BLaER1 (cell line): Measurements from ENCODE around the gene C10orf71.

Experiments
- H3K27ac ChIP-seq: shearing (Covaris generic); formaldehyde crosslinking; 2 replicates; pipeline ENCODE4 v1.8.1; 2022
- H3K27me3 ChIP-seq: shearing (Covaris generic); formaldehyde crosslinking; 2 replicates; pipeline ENCODE4 v1.8.1; 2022
- H3K36me3 ChIP-seq: shearing (Covaris generic); formaldehyde crosslinking; 2 replicates; pipeline ENCODE4 v1.8.1; 2022
- H3K4me1 ChIP-seq: shearing (Covaris generic); formaldehyde crosslinking; 2 replicates; pipeline ENCODE4 v1.8.1; 2022
- H3K4me2 ChIP-seq: shearing (Covaris generic); formaldehyde crosslinking; 2 replicates; pipeline ENCODE4 v1.8.1; 2022
- H3K4me3 ChIP-seq: shearing (Covaris generic); formaldehyde crosslinking; 2 replicates; pipeline ENCODE4 v1.8.1; 2022
- H3K9ac ChIP-seq: shearing (Covaris generic); formaldehyde crosslinking; 2 replicates; pipeline ENCODE4 v1.8.1; 2022
- H3K9me3 ChIP-seq: shearing (Covaris generic); formaldehyde crosslinking; 2 replicates; pipeline ENCODE4 v1.8.1; 2022
- H4K20me1 ChIP-seq: shearing (Covaris generic); formaldehyde crosslinking; 2 replicates; pipeline ENCODE4 v1.8.1; 2022
- Cebpa-rat ChIP-seq: shearing (Covaris generic); IDR thresholded peaks from 2 replicates; pipeline ENCODE4 v1.8.1; 2022

The C10orf71 gene

GRCh38 chr10:49344840-49345239, 45.9 kb downstream of the C10orf71 start:
- Histone ChIP-seq H4K20me1 (no peaks in the 10 kb centered on the region), H3K4me3 (no peak overlapping the region), H3K4me2 (no peak overlapping the region), H3K9ac (no peak overlapping the region), H3K36me3 (no peaks in the 10 kb centered on the region), H3K9me3 (peaks cover 8% of the 10 kb centered on the region), H3K27ac (no peak overlapping the region), H3K4me1 (no peaks in the 10 kb centered on the region), H3K27me3 (no peaks in the 10 kb centered on the region)
- TF ChIP-seq Cebpa-rat: no peak

- H3K4me1 ChIP-seq: no peaks in the 10 kb centered on the region
- no peak overlapping the region for H3K9ac ChIP-seq
Measured at GRCh38 chr10:49347342-49347741, 48.4 kb downstream of the C10orf71 start.

GRCh38 chr10:49347827-49348226, 48.9 kb downstream of the C10orf71 start:
- no peaks in the 10 kb centered on the region for H4K20me1 ChIP-seq
- TF ChIP-seq Cebpa-rat: no peak

More at GRCh38 chr10:49347342-49347741, 48.4 kb downstream of the C10orf71 start:
- TF ChIP-seq Cebpa-rat: no peak
- Histone ChIP-seq H4K20me1 (no peaks in the 10 kb centered on the region), H3K9me3 (peaks cover 11% of the 10 kb centered on the region), H3K27me3 (no peaks in the 10 kb centered on the region), H3K4me3 (no peak overlapping the region), H3K4me2 (no peak overlapping the region), H3K36me3 (no peaks in the 10 kb centered on the region), H3K27ac (no peak overlapping the region)

GRCh38 chr10:49348593-49348992, 49.6 kb downstream of the C10orf71 start:
- no peaks in the 10 kb centered on the region for H3K36me3 ChIP-seq
- peaks cover 11% of the 10 kb centered on the region for H3K9me3 ChIP-seq
- no peaks in the 10 kb centered on the region for H4K20me1 ChIP-seq
- H3K9ac ChIP-seq: no peak overlapping the region
- no peaks in the 10 kb centered on the region for H3K27me3 ChIP-seq
- TF ChIP-seq Cebpa-rat: no peak
- H3K4me3 ChIP-seq: no peak overlapping the region
- H3K4me1 ChIP-seq: no peaks in the 10 kb centered on the region
- H3K27ac ChIP-seq: no peak overlapping the region
- H3K4me2 ChIP-seq: no peak overlapping the region

More at GRCh38 chr10:49347827-49348226, 48.9 kb downstream of the C10orf71 start:
- no peaks in the 10 kb centered on the region for H3K36me3 ChIP-seq
- no peaks in the 10 kb centered on the region for H3K27me3 ChIP-seq
- no peak overlapping the region for H3K4me3 ChIP-seq
- H3K4me2 ChIP-seq: no peak overlapping the region
- no peak overlapping the region for H3K27ac ChIP-seq
- no peak overlapping the region for H3K9ac ChIP-seq
- H3K4me1 ChIP-seq: no peaks in the 10 kb centered on the region
- peaks cover 11% of the 10 kb centered on the region for H3K9me3 ChIP-seq

GRCh38 chr10:49349390-49349789, 50.4 kb downstream of the C10orf71 start:
- Histone ChIP-seq H3K4me3 (no peak overlapping the region), H3K27me3 (no peaks in the 10 kb centered on the region), H3K27ac (no peak overlapping the region), H3K4me2 (no peak overlapping the region), H3K4me1 (no peaks in the 10 kb centered on the region), H3K9ac (no peak overlapping the region), H4K20me1 (no peaks in the 10 kb centered on the region), H3K9me3 (peaks cover 11% of the 10 kb centered on the region), H3K36me3 (no peaks in the 10 kb centered on the region)
- TF ChIP-seq Cebpa-rat: no peak

GRCh38 chr10:49350138-49350537, 51.2 kb downstream of the C10orf71 start:
- Histone ChIP-seq H4K20me1 (no peaks in the 10 kb centered on the region), H3K27me3 (no peaks in the 10 kb centered on the region), H3K9me3 (peaks cover 11% of the 10 kb centered on the region), H3K36me3 (no peaks in the 10 kb centered on the region), H3K4me1 (no peaks in the 10 kb centered on the region), H3K4me2 (no peak overlapping the region), H3K27ac (no peak overlapping the region), H3K9ac (no peak overlapping the region), H3K4me3 (no peak overlapping the region)
- no peak for TF ChIP-seq Cebpa-rat

GRCh38 chr10:49350846-49351532, 52.0 kb downstream of the C10orf71 start:
- Histone ChIP-seq H3K9me3 (peaks cover 11% of the 10 kb centered on the region), H3K4me1 (no peaks in the 10 kb centered on the region), H3K4me2 (no peak overlapping the region), H4K20me1 (no peaks in the 10 kb centered on the region), H3K27ac (no peak overlapping the region), H3K4me3 (no peak overlapping the region), H3K9ac (no peak overlapping the region), H3K27me3 (no peaks in the 10 kb centered on the region), H3K36me3 (no peaks in the 10 kb centered on the region)
- no peak for TF ChIP-seq Cebpa-rat

GRCh38 chr10:49351669-49352068, 52.7 kb downstream of the C10orf71 start:
- Histone ChIP-seq H4K20me1 (no peaks in the 10 kb centered on the region), H3K27me3 (no peaks in the 10 kb centered on the region), H3K4me1 (no peaks in the 10 kb centered on the region), H3K9me3 (peaks cover 11% of the 10 kb centered on the region), H3K9ac (no peak overlapping the region), H3K36me3 (no peaks in the 10 kb centered on the region), H3K27ac (no peak overlapping the region), H3K4me2 (no peak overlapping the region), H3K4me3 (no peak overlapping the region)
- no peak for TF ChIP-seq Cebpa-rat

GRCh38 chr10:49352323-49352722, 53.4 kb downstream of the C10orf71 start:
- TF ChIP-seq Cebpa-rat: no peak
- Histone ChIP-seq H3K9me3 (peaks cover 11% of the 10 kb centered on the region), H3K4me3 (no peak overlapping the region), H3K27ac (no peak overlapping the region), H4K20me1 (no peaks in the 10 kb centered on the region), H3K27me3 (no peaks in the 10 kb centered on the region), H3K9ac (no peak overlapping the region), H3K36me3 (no peaks in the 10 kb centered on the region), H3K4me1 (no peaks in the 10 kb centered on the region), H3K4me2 (no peak overlapping the region)

- H3K4me1 ChIP-seq: no peaks in the 10 kb centered on the region
- TF ChIP-seq Cebpa-rat: no peak
Measured at GRCh38 chr10:49353026-49353894, 54.3 kb downstream of the C10orf71 start.

More at GRCh38 chr10:49353026-49353894, 54.3 kb downstream of the C10orf71 start:
- Histone ChIP-seq H3K4me3 (no peak overlapping the region), H3K9ac (no peak overlapping the region), H3K36me3 (no peaks in the 10 kb centered on the region), H3K27me3 (no peaks in the 10 kb centered on the region), H4K20me1 (no peaks in the 10 kb centered on the region), H3K4me2 (no peak overlapping the region), H3K27ac (no peak overlapping the region), H3K9me3 (peaks cover 11% of the 10 kb centered on the region)
